Common myeloid progenitor, CD34-positive (primary cell): Measurements from ENCODE around the gene FAM200A.
"Not testable (repeated sequence)": the region's sequence is repeated elsewhere in the genome, so short reads cannot be mapped to it uniquely, and the experiment has no call there.

Experiments used
- CTCF ChIA-PET: fragments of 350-600 bp; sonication (Branson Sonifier 250); formaldehyde crosslinking; loops from one replicate; lab custom pipeline; 2021; ENCODE audit warnings: antibody characterized with exemption; lab: Charles Lee
- POLR2A ChIA-PET: fragments of 350-600 bp; sonication (Branson Sonifier 250); formaldehyde crosslinking; loops from one replicate; lab custom pipeline; 2021; ENCODE audit warnings: antibody characterized with exemption; lab: Charles Lee
- DNase-seq, 3 donors: peaks; one replicate each; pipeline versions ENCODE4 v3.0.0 to v3.0.0-alpha.2; 2013
- H3K27ac ChIP-seq, 2 experiments: 1 replicate in 1 of 2; 2 replicates in 1 of 2; pipeline ENCODE4 v1.7.0; 2013; ENCODE audit warnings: inconsistent platforms in 2 of 2, low read length in 2 of 2, mild to moderate bottlenecking in 2 of 2, low read depth in 1 of 2, moderate library complexity in 1 of 2; ENCODE audit not compliant: severe bottlenecking in 2 of 2, insufficient read depth in 1 of 2, poor library complexity in 1 of 2
- H3K27me3 ChIP-seq, 5 experiments: replicated peaks in 2 of 5; 1 replicate in 3 of 5; 2 replicates in 2 of 5; pipeline versions ENCODE4 v1.6.1 to v1.7.0; 2013; ENCODE audit warnings: low read length in 4 of 5, mild to moderate bottlenecking in 2 of 5, moderate library complexity in 2 of 5, inconsistent platforms in 1 of 5; ENCODE audit not compliant: insufficient read depth in 5 of 5, control insufficient read depth in 4 of 5
- H3K36me3 ChIP-seq, 4 experiments: 1 replicate in 2 of 4; 2 replicates in 2 of 4; pipeline versions ENCODE4 v1.6.1 to v1.7.0; 2013; ENCODE audit warnings: low read length in 3 of 4, control low read depth in 1 of 4, mild to moderate bottlenecking in 1 of 4; ENCODE audit not compliant: control insufficient read depth in 4 of 4, insufficient read depth in 4 of 4
- H3K4me1 ChIP-seq, 4 experiments: 1 replicate in 3 of 4; 2 replicates in 1 of 4; pipeline versions ENCODE4 v1.6.1 to v1.7.1; 2013; ENCODE audit warnings: low read length in 3 of 4, mild to moderate bottlenecking in 3 of 4, control low read depth in 1 of 4, inconsistent platforms in 1 of 4, moderate library complexity in 1 of 4; ENCODE audit not compliant: control insufficient read depth in 4 of 4, insufficient read depth in 4 of 4; ENCODE audit errors: control extremely low read depth in 1 of 4
- H3K4me3 ChIP-seq, 7 experiments: 1 replicate in 4 of 7; 2 replicates in 3 of 7; pipeline versions ENCODE4 v1.5.1 to v1.7.0; 2013; ENCODE audit warnings: mild to moderate bottlenecking in 7 of 7, low read length in 6 of 7, moderate library complexity in 6 of 7, inconsistent platforms in 2 of 7, low read depth in 2 of 7, control low read depth in 1 of 7; ENCODE audit not compliant: insufficient read depth in 4 of 7, control insufficient read depth in 1 of 7; ENCODE audit errors: extremely low read depth in 1 of 7
- H3K9me3 ChIP-seq, 5 experiments: 1 replicate in 4 of 5; 2 replicates in 1 of 5; pipeline versions ENCODE4 v1.6.1 to v1.7.1; 2013; ENCODE audit warnings: low read length in 4 of 5, mild to moderate bottlenecking in 2 of 5, inconsistent platforms in 1 of 5, low read depth in 1 of 5, moderate library complexity in 1 of 5; ENCODE audit not compliant: control insufficient read depth in 4 of 5, insufficient read depth in 2 of 5; ENCODE audit errors: control extremely low read depth in 1 of 5
- WGBS: methylation state at CpG from one replicate; pipeline ENCODE4 v1.1.5; 2013; ENCODE audit not compliant: insufficient coverage; 5-methylcytosine and 5-hydroxymethylcytosine counted together

Gene FAM200A

DNA sequence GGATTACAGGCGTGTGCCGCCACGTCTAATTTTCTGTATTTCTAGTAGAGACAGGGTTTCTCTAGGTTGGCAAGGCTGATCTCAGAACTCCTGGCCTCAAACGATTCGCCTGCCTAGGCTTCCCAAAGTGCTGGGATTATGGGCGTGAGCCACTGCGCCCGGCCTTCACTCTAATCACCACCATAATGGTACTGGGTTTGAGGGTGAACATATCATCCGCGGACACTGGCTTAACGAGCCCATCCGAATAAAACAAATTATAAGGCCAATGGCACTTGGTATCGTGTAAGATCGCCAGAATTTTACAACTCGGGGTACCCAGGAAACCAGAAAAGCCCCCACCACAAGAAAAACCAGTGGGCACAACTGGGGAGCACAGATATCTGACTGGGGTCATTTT lies 580 bp downstream of the FAM200A start:
- ChIA-PET CTCF (no interaction called here), POLR2A (interaction anchor here (1.0 to 1.3 kb wide), 2 partner anchors 51 to 86 kb away, joined by 4 to 7 read pairs; partner anchors contain the start of genes ATP5MF and ZNF394)
- Histone ChIP-seq H3K27me3 (no peaks in the 10 kb centered on the region), H3K4me3 (peak overlapping the region; percentile 82 to 98 (median 92)), H3K9me3 (peaks cover 0 to 14% (median 2%) of the 10 kb centered on the region in 5 experiments), H3K36me3 (peaks cover 5 to 20% (median 17%) of the 10 kb centered on the region in 4 experiments), H3K4me1 (peaks cover 0 to 13% (median 10%) of the 10 kb centered on the region in 4 experiments), H3K27ac (peak overlapping the region; percentile 91 to 96)
- 0% methylated on average over 7 of the region's 15 CpGs for WGBS
- no peak for DNase-seq

DNA sequence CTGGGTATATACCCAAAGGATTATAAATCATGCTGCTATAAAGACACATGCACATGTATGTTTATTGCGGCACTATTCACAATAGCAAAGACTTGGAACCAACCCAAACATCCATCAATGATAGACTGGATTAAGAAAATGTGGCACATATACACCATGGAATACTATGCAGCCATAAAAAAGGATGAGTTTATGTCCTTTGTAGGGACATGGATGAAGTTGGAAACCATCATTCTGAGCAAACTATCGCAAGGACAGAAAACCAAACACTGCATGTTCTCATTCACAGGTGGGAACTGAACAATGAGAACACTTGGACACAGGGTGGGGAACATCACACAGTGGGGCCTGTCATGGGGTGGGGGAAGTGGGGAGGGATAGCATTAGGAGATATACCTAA lies 2.4 kb downstream of the FAM200A start:
- DNase-seq, POLR2A ChIA-PET, H3K27me3 ChIP-seq, H3K4me3 ChIP-seq, H3K27ac ChIP-seq: not testable (repeated sequence)
- Histone ChIP-seq H3K4me1 (peaks cover 0 to 13% (median 10%) of the 10 kb centered on the region in 4 experiments), H3K9me3 (peaks cover 0 to 15% (median 2%) of the 10 kb centered on the region in 5 experiments), H3K36me3 (peaks cover 5 to 18% (median 12%) of the 10 kb centered on the region in 4 experiments)
- WGBS: no CpG with 5 or more reads among the region's 2 CpGs
- CTCF ChIA-PET: interaction anchor here (0.6 to 1.6 kb wide), 2 partner anchors 24 to 167 kb away, joined by 3 to 4 read pairs; no protein-coding TSS in a partner anchor

DNA sequence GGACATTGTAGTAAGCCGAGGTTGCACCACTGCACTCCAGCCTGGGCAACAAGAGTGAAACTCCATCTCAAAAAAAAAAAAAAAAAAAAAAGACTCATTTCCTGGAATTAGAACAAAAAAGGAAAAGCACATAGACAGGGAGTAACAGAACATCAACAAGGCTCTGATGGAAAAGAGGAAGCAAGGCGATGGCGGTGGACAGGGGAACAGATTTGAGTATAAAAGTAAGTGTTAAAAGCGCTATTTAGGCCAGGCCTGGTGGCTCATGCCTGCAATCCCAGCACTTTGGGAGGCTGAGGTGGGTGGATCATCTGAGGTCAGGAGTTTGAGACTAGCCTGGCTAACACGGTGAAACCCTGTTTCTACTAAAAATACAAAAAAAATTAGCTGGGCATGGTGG lies 6.6 kb downstream of the FAM200A start:
- Histone ChIP-seq H3K36me3 (peaks cover 5 to 24% (median 11%) of the 10 kb centered on the region in 4 experiments), H3K9me3 (peaks cover 4 to 48% (median 26%) of the 10 kb centered on the region in 5 experiments)
- CTCF ChIA-PET: interaction anchor here (0.8 kb wide), 1 partner anchor 13 kb away, joined by 3 read pairs; the partner anchor contains the start of gene ZNF655
- DNase-seq, H3K4me1 ChIP-seq, POLR2A ChIA-PET, H3K4me3 ChIP-seq, H3K27me3 ChIP-seq, H3K27ac ChIP-seq: not testable (repeated sequence)
- 100% methylated on average over 2 of the region's 5 CpGs for WGBS

DNA sequence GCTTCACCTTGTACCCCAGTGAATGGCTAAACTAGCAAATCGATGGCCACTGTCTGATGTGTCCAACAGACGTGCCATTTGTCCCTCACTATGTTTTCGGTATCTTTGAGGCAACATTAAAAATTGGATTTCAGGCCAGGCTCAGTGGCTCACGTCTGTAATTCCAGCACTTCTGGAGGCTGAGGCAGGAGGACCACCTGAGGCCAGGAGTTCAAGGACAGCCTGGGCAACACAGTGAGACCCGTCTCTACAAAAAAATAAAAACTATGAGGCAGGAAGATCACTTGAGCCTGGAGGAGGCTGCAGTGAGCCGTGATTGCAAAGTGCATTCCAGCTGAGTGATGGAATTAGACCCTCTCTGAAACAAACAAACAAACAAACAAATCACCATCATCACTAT lies 8.0 kb downstream of the FAM200A start:
- peaks cover 5 to 24% (median 11%) of the 10 kb centered on the region in 4 experiments for H3K36me3 ChIP-seq
- DNase-seq: no peak
- POLR2A ChIA-PET: no interaction called here
- H3K9me3 ChIP-seq: peaks cover 4 to 57% (median 31%) of the 10 kb centered on the region in 5 experiments
- no peaks in the 10 kb centered on the region for H3K4me1 ChIP-seq
- CTCF ChIA-PET: interaction anchor here (1.3 kb wide), 1 partner anchor 18 kb away, joined by 3 read pairs; no protein-coding TSS in a partner anchor
- H3K27me3 ChIP-seq: no peaks in the 10 kb centered on the region
- no peak overlapping the region for H3K4me3 ChIP-seq
- H3K27ac ChIP-seq: no peak overlapping the region
- WGBS: 92% methylated on average over 4 of the region's 6 CpGs

DNA sequence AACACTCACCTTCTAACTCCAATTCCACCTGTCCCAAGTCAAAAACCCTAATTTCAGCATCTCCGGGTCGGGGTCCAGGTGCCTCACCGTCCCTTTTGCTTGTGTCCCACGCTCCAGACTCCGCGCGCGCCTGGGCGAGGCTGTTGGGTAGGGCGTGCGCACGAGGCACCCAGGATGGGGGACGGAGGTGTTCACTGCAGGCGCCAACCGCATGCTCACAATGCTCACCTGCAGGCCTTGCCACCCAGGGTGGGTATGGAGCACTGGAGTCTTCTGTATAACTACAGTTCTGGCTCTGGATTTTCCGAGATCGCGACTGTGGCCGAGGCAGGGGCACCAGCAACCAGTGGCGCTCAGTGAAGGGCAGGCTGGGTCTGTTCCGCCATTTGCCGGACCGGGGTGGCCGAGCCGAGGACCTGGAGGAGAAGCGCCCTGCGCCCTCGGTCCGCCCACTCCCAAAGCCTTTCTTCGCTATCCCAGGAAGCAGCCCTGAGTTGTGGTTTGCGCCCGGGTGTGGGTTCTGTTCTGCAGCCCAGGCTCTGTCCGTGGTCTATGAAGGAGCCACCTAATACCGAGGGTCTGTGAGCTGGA lies 8.7 kb downstream of the FAM200A start:
- ChIA-PET POLR2A (no interaction called here), CTCF (no interaction called here)
- Histone ChIP-seq H3K27me3 (no peaks in the 10 kb centered on the region), H3K4me1 (no peaks in the 10 kb centered on the region), H3K36me3 (peaks cover 4 to 19% (median 8%) of the 10 kb centered on the region in 4 experiments), H3K9me3 (peaks cover 4 to 55% (median 30%) of the 10 kb centered on the region in 5 experiments), H3K27ac (no peak overlapping the region), H3K4me3 (no peak overlapping the region)
- DNase-seq: no peak
- WGBS: 99% methylated on average over 34 of the region's 34 CpGs

DNA sequence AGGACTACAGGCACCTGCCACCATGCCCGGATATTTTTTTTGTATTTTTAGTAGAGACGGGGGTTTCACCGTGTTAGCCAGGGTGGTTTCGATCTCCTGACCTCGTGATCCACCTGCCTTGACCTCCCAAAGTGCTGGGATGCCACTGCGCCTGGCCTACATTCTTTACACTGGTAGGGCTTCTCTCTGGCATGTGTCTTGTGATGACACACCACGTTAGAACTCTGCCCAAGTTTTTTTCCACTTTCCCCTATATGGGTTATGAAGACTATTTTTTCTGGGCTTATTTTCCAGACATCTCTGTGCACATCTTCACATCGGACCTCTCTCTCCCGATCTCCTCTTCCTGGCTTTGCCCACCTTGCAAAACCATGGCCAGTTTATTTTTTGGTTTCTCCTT lies 10.7 kb downstream of the FAM200A start:
- H3K4me3 ChIP-seq: no peak overlapping the region
- DNase-seq: no peak
- no peak overlapping the region for H3K27ac ChIP-seq
- peaks cover 2 to 47% (median 30%) of the 10 kb centered on the region in 5 experiments for H3K9me3 ChIP-seq
- WGBS: 85% methylated on average over 8 of the region's 9 CpGs
- no peaks in the 10 kb centered on the region for H3K27me3 ChIP-seq
- POLR2A ChIA-PET: no interaction called here
- peaks cover 0 to 6% (median 4%) of the 10 kb centered on the region in 4 experiments for H3K36me3 ChIP-seq
- CTCF ChIA-PET: interaction anchor here (1.0 to 1.2 kb wide), 2 partner anchors 13 to 15 kb away, joined by 4 to 5 read pairs; no protein-coding TSS in a partner anchor
- H3K4me1 ChIP-seq: no peaks in the 10 kb centered on the region

DNA sequence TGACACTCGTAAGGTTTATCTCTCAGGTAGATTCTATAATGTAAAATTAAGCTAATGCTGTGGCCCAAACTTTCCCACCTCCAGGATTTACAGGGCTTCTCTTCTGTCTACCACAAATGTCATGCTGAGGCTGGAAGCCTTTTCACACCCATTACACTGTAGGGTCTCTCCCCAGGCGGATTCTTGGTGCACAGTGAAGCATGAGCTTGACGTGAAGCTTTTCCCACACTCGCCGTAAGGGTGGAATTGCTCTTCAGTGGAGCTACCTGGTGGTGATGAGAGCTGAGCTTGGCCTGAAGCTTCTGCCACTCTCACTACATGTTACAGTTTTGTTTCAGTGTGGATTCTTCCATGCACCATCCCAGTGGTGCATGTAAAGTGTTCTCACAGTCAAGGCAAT lies 11.4 kb downstream of the FAM200A start:
- 93% methylated on average over 4 of the region's 5 CpGs for WGBS
- ChIA-PET POLR2A (interaction anchor here (0.5 kb wide), 1 partner anchor 549 kb away, joined by 3 read pairs; no protein-coding TSS in a partner anchor), CTCF (interaction anchor here (1.0 to 1.2 kb wide), 2 partner anchors 13 to 14 kb away, joined by 4 to 5 read pairs; no protein-coding TSS in a partner anchor)
- H3K36me3 ChIP-seq: peaks cover 0 to 6% (median 4%) of the 10 kb centered on the region in 4 experiments
- no peak overlapping the region for H3K27ac ChIP-seq
- no peaks in the 10 kb centered on the region for H3K27me3 ChIP-seq
- H3K4me1 ChIP-seq: no peaks in the 10 kb centered on the region
- H3K9me3 ChIP-seq: peaks cover 2 to 52% (median 33%) of the 10 kb centered on the region in 5 experiments
- no peak overlapping the region for H3K4me3 ChIP-seq
- no peak for DNase-seq
